Measurements from ENCODE around the gene ROR1. TPM values are rescaled to one million over a fixed set of nuclear protein-coding genes. Genes with fewer than 3 reads are reported as not detected.

The ROR1 gene
- total and polyA plus RNA-seq, 2 donors (not counting 3 experiments of a cell fraction or from before 2014, with no cell fraction given): 2.6 to 3.5 TPM

DNA sequence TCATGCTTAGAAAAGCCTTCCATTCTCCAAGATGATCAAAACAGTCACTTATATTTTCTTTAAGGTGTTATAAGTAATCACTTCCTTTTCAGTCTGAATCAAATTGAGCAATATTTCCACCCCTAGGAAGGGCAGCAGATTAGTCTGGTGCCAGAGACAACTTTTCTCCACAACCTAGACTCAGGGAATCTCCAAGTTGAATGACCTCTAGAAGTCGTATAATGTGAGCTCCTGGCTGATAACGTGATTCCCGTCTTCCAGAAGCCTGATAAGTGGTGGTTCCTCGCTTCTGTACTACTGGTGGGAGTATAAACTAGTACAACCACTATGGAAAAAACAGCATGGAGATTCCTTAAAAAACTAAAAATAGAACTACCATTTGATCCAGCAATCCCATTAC lies 251.2 kb downstream of the ROR1 start:
- no TSS peak for BruUV-seq (replicated peaks)
- Histone ChIP-seq H3K9me1 (replicated peaks; ENCODE audit: control insufficient read depth, extremely low read depth, insufficient read depth, low read length) (no peaks in the 10 kb centered on the region), H3K27me3 (ENCODE audit: control insufficient read depth in 2 of 2, insufficient read depth in 2 of 2, low read length in 2 of 2) (no peaks in the 10 kb centered on the region), H2AFZ (ENCODE audit: low read depth, low read length) (no peak overlapping the region), H3K27ac (ENCODE audit: insufficient read depth, low read depth, low read length) (no peak overlapping the region), H3K36me3 (ENCODE audit: control insufficient read depth in 2 of 2, extremely low read depth in 1 of 2, insufficient read depth in 2 of 2, low read length in 2 of 2) (no peaks in the 10 kb centered on the region), H3K4me3 (replicated peaks in 1 of 3; ENCODE audit: insufficient read depth in 1 of 3, low read depth in 1 of 3, low read length in 3 of 3) (no peak overlapping the region), H3K4me2 (ENCODE audit: insufficient read depth, low read length) (no peak overlapping the region), H3K9ac (replicated peaks; ENCODE audit: extremely low read depth, insufficient read depth, low read length) (no peak overlapping the region), H3K79me2 (ENCODE audit: control insufficient read depth, insufficient read depth, low read length) (no peaks in the 10 kb centered on the region), H4K20me1 (replicated peaks; ENCODE audit: control insufficient read depth, extremely low read depth, insufficient read depth, low read length) (no peaks in the 10 kb centered on the region), H3K4me1 (ENCODE audit: control insufficient read depth, extremely low read depth, insufficient read depth, low read length) (no peaks in the 10 kb centered on the region), H3K9me3 (replicated peaks; ENCODE audit: control insufficient read depth, insufficient read depth, low read length) (no peaks in the 10 kb centered on the region)
- CTCF ChIA-PET: interaction anchor here (0.9 kb wide), 1 partner anchor 28 kb away, joined by 3 read pairs; no protein-coding TSS in a partner anchor
- POLR2A ChIA-PET: no interaction called here
- TF ChIP-seq GATA2 (IDR thresholded peaks at IDR 0.05; ENCODE audit: insufficient read depth, insufficient read length, low read depth, low read length): no peak
- no peak for TF ChIP-seq CTCF (IDR thresholded peaks at IDR 0.05; ENCODE audit: extremely low read depth in 1 of 2, insufficient read depth in 1 of 2, low read depth in 1 of 2, low read length in 2 of 2)
- TF ChIP-seq EZH2 (IDR thresholded peaks at IDR 0.05; ENCODE audit: borderline replicate concordance, low read depth, low read length, severe bottlenecking): no peak
- TF ChIP-seq POLR2A (IDR thresholded peaks at IDR 0.05; ENCODE audit: low read depth, low read length): no peak
- TF ChIP-seq FOS (IDR thresholded peaks at IDR 0.05; ENCODE audit: borderline replicate concordance, insufficient read depth, low read length): no peak
- TF ChIP-seq, protein P1, sequence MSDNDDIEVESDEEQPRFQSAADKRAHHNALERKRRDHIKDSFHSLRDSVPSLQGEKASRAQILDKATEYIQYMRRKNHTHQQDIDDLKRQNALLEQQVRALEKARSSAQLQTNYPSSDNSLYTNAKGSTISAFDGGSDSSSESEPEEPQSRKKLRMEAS (IDR thresholded peaks at IDR 0.05; ENCODE audit: insufficient read depth, insufficient read length): no peak
- no peak for TF ChIP-seq POLR2AphosphoS5 (IDR thresholded peaks at IDR 0.05; ENCODE audit: insufficient read depth, low read depth, low read length)
- no peak for TF ChIP-seq MYC (IDR thresholded peaks at IDR 0.05; ENCODE audit: low read depth, low read length)
- TF ChIP-seq JUN (IDR thresholded peaks at IDR 0.05; ENCODE audit: borderline replicate concordance, insufficient read depth, insufficient read length, low read depth): no peak
- FAIRE-seq: no peak
- DNase-seq (ENCODE audit: low read depth, low spot score): no peak
- intact Hi-C loops (cut with micrococcal nuclease): no loop called here
- dilution Hi-C loops (cut with MboI; ENCODE audit: extremely low pct_ligation_motif_present, low sequenced_read_pairs): no loop called here

Data from endothelial cell of umbilical vein (primary cell).